Esophagus muscularis mucosa (tissue), 4 donors: ENCODE results near the gene PIGT. TPM values are rescaled to one million over a fixed set of nuclear protein-coding genes. Genes with fewer than 3 reads are reported as not detected.

ENCODE experiments used
- DNase-seq: peaks from one replicate; pipeline ENCODE4 v3.0.0-alpha.2; 2017; ENCODE audit errors: extremely low spot score
- H3K27ac ChIP-seq, 4 donors: fragments of 200-600 bp; sonication (generic); replicated peaks in 1 of 4; 1 replicate in 3 of 4; 2 replicates in 1 of 4; pipeline ENCODE4 v1.5.1; 2016 to 2019; ENCODE audit warnings: mild to moderate bottlenecking in 1 of 4
- H3K27me3 ChIP-seq, 4 donors: fragments of 200-600 bp; sonication (generic); one replicate each; pipeline versions ENCODE4 v1.5.1 to v1.6.0; 2016 to 2019
- H3K36me3 ChIP-seq, 4 donors: fragments of 200-600 bp; sonication (generic); one replicate each; pipeline ENCODE4 v1.5.1; 2016 to 2019
- H3K4me1 ChIP-seq, 4 donors: fragments of 200-600 bp; sonication (generic); one replicate each; pipeline ENCODE4 v1.5.1; 2016 to 2019
- H3K4me3 ChIP-seq, 4 donors: fragments of 200-600 bp; sonication (generic); 1 replicate in 2 of 4; 2 replicates in 2 of 4; pipeline ENCODE4 v1.5.1; 2016 to 2019; ENCODE audit warnings: mild to moderate bottlenecking in 4 of 4, moderate library complexity in 1 of 4
- H3K9me3 ChIP-seq, 4 donors: fragments of 200-600 bp; sonication (generic); 1 replicate in 3 of 4; 2 replicates in 1 of 4; pipeline ENCODE4 v1.5.1; 2016 to 2019
- EP300 ChIP-seq: sonication (generic); formaldehyde crosslinking; IDR thresholded peaks from one replicate; pipeline ENCODE4 v1.6.1; 2017; ENCODE audit warnings: antibody characterized with exemption
- POLR2A ChIP-seq: fragments of 450-650 bp; IDR thresholded peaks from one replicate; pipeline ENCODE4 v1.6.1; 2017; ENCODE audit warnings: antibody characterized with exemption, moderate library complexity, mild to moderate bottlenecking, low read depth
- POLR2AphosphoS5 ChIP-seq, 2 donors: sonication (generic); formaldehyde crosslinking; IDR thresholded peaks; one replicate each; pipeline ENCODE4 v1.6.1; 2017; ENCODE audit warnings: antibody characterized with exemption in 2 of 2
- WGBS: methylation state at CpG from one replicate; pipeline ENCODE4 v1.1.5; 2018; 5-methylcytosine and 5-hydroxymethylcytosine counted together
- intact Hi-C: fragments of 100-400 bp; cut with DNase I; formaldehyde crosslinking; loops from one replicate; pipeline ENCODE4 v1.15.1; 2023
- total RNA-seq, 4 donors: library from RNA; depleted of rRNA; stranded (reverse); fragments of >200 nt; gene quantifications; one replicate each; pipeline versions ENCODE4 v1.1.0 to v1.2.1, GENCODE V29; 2016
- TF ChIP-seq, protein P1 (sequence below), 3 experiments: fragments of 200-600 bp in 2 of 3; fragments of 450-650 bp in 1 of 3; sonication (generic) in 2 of 3; IDR thresholded peaks; one replicate each; pipeline ENCODE4 v1.5.1; 2017 to 2019; ENCODE audit warnings: antibody characterized with exemption in 3 of 3, mild to moderate bottlenecking in 2 of 3, moderate library complexity in 1 of 3

Gene PIGT
- total RNA-seq, 4 donors from 2014 or later, result 64.4 to 90.9 (median 80.4) TPM

DNA sequence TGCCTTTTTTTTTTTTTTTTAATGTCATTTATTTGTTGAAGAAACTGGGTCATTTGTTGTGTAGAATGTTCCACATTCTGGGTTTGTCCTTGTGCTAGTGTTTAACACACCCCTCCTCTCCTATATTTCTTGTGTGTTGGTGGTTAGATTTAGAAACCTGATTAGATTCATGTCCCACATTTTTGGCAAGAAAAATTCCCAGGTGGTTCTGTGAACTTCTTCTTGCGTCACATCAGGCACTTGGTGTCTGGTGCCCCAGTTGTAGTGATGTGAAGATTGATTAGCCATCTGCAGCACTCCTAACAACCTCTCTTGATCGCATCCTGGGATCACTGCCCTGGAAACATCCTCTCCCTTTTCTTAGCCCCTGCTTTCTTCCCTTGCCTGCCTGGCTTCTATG, 7.8 kb downstream of the PIGT start:
- Histone ChIP-seq H3K4me1 (peaks cover 14 to 24% (median 20%) of the 10 kb centered on the region in 4 donors), H3K27me3 (no peaks in the 10 kb centered on the region), H3K27ac (no peak overlapping the region), H3K9me3 (no peaks in the 10 kb centered on the region), H3K36me3 (peaks cover 53 to 85% (median 77%) of the 10 kb centered on the region in 4 donors), H3K4me3 (no peak overlapping the region)
- 100% methylated on average over 2 of the region's 2 CpGs for WGBS
- intact Hi-C loops, result no loop called here
- TF ChIP-seq POLR2AphosphoS5 (IDR thresholded peaks at IDR 0.05), result no peak
- no peak for TF ChIP-seq EP300
- TF ChIP-seq, protein P1, sequence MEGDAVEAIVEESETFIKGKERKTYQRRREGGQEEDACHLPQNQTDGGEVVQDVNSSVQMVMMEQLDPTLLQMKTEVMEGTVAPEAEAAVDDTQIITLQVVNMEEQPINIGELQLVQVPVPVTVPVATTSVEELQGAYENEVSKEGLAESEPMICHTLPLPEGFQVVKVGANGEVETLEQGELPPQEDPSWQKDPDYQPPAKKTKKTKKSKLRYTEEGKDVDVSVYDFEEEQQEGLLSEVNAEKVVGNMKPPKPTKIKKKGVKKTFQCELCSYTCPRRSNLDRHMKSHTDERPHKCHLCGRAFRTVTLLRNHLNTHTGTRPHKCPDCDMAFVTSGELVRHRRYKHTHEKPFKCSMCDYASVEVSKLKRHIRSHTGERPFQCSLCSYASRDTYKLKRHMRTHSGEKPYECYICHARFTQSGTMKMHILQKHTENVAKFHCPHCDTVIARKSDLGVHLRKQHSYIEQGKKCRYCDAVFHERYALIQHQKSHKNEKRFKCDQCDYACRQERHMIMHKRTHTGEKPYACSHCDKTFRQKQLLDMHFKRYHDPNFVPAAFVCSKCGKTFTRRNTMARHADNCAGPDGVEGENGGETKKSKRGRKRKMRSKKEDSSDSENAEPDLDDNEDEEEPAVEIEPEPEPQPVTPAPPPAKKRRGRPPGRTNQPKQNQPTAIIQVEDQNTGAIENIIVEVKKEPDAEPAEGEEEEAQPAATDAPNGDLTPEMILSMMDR (IDR thresholded peaks at IDR 0.05), result no peak
- no peak for TF ChIP-seq POLR2A
- no peak for DNase-seq

- Histone ChIP-seq H3K9me3 (no peaks in the 10 kb centered on the region), H3K4me3 (no peak overlapping the region), H3K27ac (no peak overlapping the region), H3K27me3 (no peaks in the 10 kb centered on the region), H3K4me1 (peaks cover 0 to 7% (median 3%) of the 10 kb centered on the region in 4 donors), H3K36me3 (peaks cover 46 to 66% (median 64%) of the 10 kb centered on the region in 4 donors)
- intact Hi-C loops, result no loop called here
- TF ChIP-seq POLR2AphosphoS5 (IDR thresholded peaks at IDR 0.05) (no peak), POLR2A (no peak), EP300 (no peak)
- TF ChIP-seq, protein P1 (IDR thresholded peaks at IDR 0.05), result no peak
- DNase-seq, result no peak
- 98% methylated on average over 17 of the region's 17 CpGs for WGBS
These were observed 9.6 kb downstream of the PIGT start for GRCh38 chr20:45425561-45425960.

DNA sequence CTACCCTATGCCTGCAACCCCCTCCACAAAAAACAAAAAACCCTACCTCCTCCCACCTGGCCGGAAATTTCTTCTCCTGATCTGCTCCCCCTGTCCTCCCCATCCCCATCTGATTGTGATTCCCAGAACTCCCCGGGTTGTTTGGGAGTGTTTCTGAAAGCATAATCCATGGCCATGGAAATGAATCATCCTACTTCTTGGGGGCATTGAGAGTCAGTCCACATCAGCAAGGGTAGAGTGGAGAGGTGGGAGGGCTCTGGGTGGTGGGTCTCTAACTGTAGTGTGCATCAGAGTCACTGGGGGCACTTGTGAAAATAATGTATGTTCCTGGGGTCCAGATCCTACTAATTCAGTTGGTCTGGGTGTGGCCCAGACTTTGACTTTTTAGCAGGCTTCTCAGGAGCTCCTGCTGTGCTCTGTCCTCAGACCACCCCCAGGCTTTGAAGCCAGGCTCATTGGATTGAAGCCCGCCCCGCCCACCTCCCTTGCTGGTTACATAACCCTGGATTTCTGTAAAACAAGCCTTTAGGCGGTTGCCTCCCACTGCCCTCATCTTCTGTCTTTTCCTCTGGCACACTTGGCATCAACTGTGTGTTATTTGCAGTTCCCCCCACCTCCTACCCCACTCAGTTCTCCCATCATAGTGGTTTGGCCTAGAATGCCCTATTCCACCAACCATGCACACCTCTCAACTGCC, 10.5 kb downstream of the PIGT start:
- Histone ChIP-seq H3K9me3 (no peaks in the 10 kb centered on the region), H3K27me3 (no peaks in the 10 kb centered on the region), H3K4me3 (no peak overlapping the region), H3K27ac (no peak overlapping the region), H3K4me1 (peaks cover 0 to 7% (median 3%) of the 10 kb centered on the region in 4 donors), H3K36me3 (peaks cover 37 to 57% (median 55%) of the 10 kb centered on the region in 4 donors)
- 89% methylated on average over 5 of the region's 5 CpGs for WGBS
- TF ChIP-seq EP300, result no peak
- no peak for TF ChIP-seq POLR2A
- TF ChIP-seq POLR2AphosphoS5 (IDR thresholded peaks at IDR 0.05), result no peak
- TF ChIP-seq, protein P1 (IDR thresholded peaks at IDR 0.05), result no peak
- intact Hi-C loops, result no loop called here
- no peak for DNase-seq

DNA sequence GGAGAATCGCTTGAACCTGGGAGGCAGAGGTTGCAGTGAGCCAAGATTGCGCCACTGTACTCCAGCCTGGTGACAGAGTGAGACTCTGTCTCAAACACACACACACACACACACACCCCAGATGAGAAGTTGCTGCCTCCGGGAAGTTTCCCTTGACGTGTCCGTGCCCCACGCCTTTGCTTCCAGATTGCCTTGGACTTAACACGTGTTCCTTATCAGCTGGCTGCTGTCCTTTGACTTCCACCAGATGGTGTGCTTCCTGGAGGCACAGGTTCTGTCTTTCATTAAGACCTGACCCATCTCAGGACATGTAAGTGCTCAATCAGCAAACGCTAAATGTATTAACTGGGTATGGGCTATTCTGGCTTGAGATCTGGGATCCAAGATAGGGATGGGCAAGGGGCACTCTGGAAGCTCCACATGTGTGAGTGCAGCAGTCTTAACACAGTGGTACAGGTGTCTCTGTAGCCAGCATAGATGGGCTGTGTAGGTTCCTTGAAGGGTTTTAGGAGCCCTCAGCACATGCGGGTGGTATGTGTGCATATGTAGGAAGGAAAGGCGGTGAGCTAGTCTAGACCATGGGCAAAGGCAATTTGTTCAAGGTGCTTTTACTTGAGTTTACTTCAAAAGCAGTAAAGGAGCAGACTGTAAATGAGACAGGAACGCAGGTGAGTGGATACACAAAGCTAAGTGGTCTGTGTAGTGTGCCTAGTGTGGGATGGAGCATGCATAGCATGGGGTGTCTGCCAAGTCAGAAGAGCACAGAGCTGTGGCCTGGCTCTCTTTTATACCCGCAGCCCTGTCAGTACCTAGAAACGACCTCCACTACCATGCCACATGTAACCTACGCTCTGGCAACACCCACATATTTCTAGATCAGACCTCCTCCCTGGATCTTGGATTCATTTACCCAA, 11.6 kb downstream of the PIGT start:
- intact Hi-C loops, result no loop called here
- H3K27ac ChIP-seq, result no peak overlapping the region
- no peaks in the 10 kb centered on the region for H3K27me3 ChIP-seq
- 77% methylated on average over 14 of the region's 14 CpGs for WGBS
- H3K36me3 ChIP-seq, result peaks cover 27 to 47% (median 45%) of the 10 kb centered on the region in 4 donors
- no peak for DNase-seq
- H3K4me3 ChIP-seq, result no peak overlapping the region
- no peaks in the 10 kb centered on the region for H3K9me3 ChIP-seq
- peaks cover 0 to 7% (median 3%) of the 10 kb centered on the region in 4 donors for H3K4me1 ChIP-seq
- TF ChIP-seq POLR2A (no peak), POLR2AphosphoS5 (IDR thresholded peaks at IDR 0.05) (no peak)
- TF ChIP-seq, protein P1 (IDR thresholded peaks at IDR 0.05), result no peak
